Neural cell (in vitro differentiated cells): ENCODE results near the gene C1orf21. TPM values are rescaled to one million over a fixed set of nuclear protein-coding genes. Genes with fewer than 3 reads are reported as not detected.

Source experiments
- H2AFZ ChIP-seq: fragments of 200-600, 300-800 bp; sonication (generic), shearing (Covaris generic); 2 replicates; pipeline ENCODE4 v1.6.0; 2014; ENCODE audit warnings: low read depth, mild to moderate bottlenecking, antibody characterized with exemption, low read length, moderate library complexity
- H3F3A ChIP-seq: fragments of 200-600 bp; shearing (Covaris generic); 2 replicates; pipeline ENCODE4 v1.6.1; 2016; ENCODE audit warnings: mild to moderate bottlenecking, moderate library complexity, mixed read lengths, antibody characterized with exemption, low read length; ENCODE audit not compliant: insufficient read depth, poor library complexity, severe bottlenecking
- H3K27ac ChIP-seq: fragments of 200-600, 300-800 bp; sonication (generic), shearing (Covaris generic); 2 replicates; pipeline ENCODE4 v1.5.1; 2014; ENCODE audit warnings: mild to moderate bottlenecking, low read length, moderate library complexity
- H3K27me3 ChIP-seq: fragments of 300-800, 200-600 bp; sonication (generic), shearing (Covaris generic); 2 replicates; pipeline ENCODE4 v1.6.0; 2014; ENCODE audit warnings: mild to moderate bottlenecking, low read depth, low read length, moderate library complexity; ENCODE audit not compliant: insufficient read depth
- H3K36me3 ChIP-seq: fragments of 300-800, 200-600 bp; sonication (generic), shearing (Covaris generic); 2 replicates; pipeline ENCODE4 v1.5.1; 2014; ENCODE audit warnings: mild to moderate bottlenecking, antibody characterized with exemption, low read length, moderate library complexity; ENCODE audit not compliant: insufficient read depth
- H3K4me2 ChIP-seq: fragments of 300-800, 200-600 bp; sonication (generic), shearing (Covaris generic); 2 replicates; pipeline ENCODE4 v1.6.0; 2014; ENCODE audit warnings: mild to moderate bottlenecking, low read length
- H3K4me3 ChIP-seq: fragments of 300-800, 200-600 bp; sonication (generic), shearing (Covaris generic); 2 replicates; pipeline ENCODE4 v1.5.1; 2014; ENCODE audit warnings: mild to moderate bottlenecking, low read length, moderate library complexity
- H3K79me2 ChIP-seq: fragments of 200-600 bp; shearing (Covaris generic); replicated peaks from 2 replicates; pipeline ENCODE4 v1.6.0; 2014; ENCODE audit warnings: mild to moderate bottlenecking, low read length, moderate library complexity; ENCODE audit not compliant: insufficient read depth
- H3K9ac ChIP-seq: fragments of 300-800, 200-600 bp; sonication (generic), shearing (Covaris generic); 2 replicates; pipeline ENCODE4 v1.6.1; 2016; ENCODE audit warnings: mild to moderate bottlenecking, low read length, mixed read lengths
- H3K9me2 ChIP-seq: fragments of 200-600 bp; shearing (Covaris generic); 2 replicates; pipeline ENCODE4 v1.6.1; 2016; ENCODE audit warnings: mild to moderate bottlenecking, low read length, mixed read lengths; ENCODE audit not compliant: insufficient read depth
- H3K9me3 ChIP-seq: fragments of 200-600, 300-800 bp; sonication (generic), shearing (Covaris generic); 2 replicates; pipeline ENCODE4 v1.6.1; 2016; ENCODE audit warnings: mild to moderate bottlenecking, mixed run types, low read length, moderate library complexity, mixed read lengths
- H4K20me1 ChIP-seq: fragments of 200-600 bp; shearing (Covaris generic); 2 replicates; pipeline ENCODE4 v1.6.1; 2016; ENCODE audit warnings: mild to moderate bottlenecking, mixed run types; ENCODE audit not compliant: insufficient read depth
- EP300 ChIP-seq: fragments of 450-650 bp; conservative IDR thresholded peaks from 2 replicates; pipeline ENCODE4 v1.6.1; 2014; ENCODE audit warnings: antibody characterized with exemption, mild to moderate bottlenecking, moderate library complexity; ENCODE audit not compliant: poor library complexity, severe bottlenecking
- EZH2 ChIP-seq: fragments of 200-600, 300-800 bp; shearing (Covaris generic), sonication (generic); IDR thresholded peaks from 2 replicates; pipeline ENCODE4 v1.6.1; 2014; ENCODE audit warnings: antibody characterized with exemption, low read length, borderline replicate concordance, mild to moderate bottlenecking; ENCODE audit not compliant: insufficient read depth, poor library complexity, severe bottlenecking
- MXI1 ChIP-seq: fragments of 450-650 bp; conservative IDR thresholded peaks from 2 replicates; pipeline ENCODE4 v1.6.1; 2014; ENCODE audit warnings: antibody characterized with exemption, mild to moderate bottlenecking; ENCODE audit not compliant: poor library complexity, severe bottlenecking
- POLR2AphosphoS5 ChIP-seq: IDR thresholded peaks from 2 replicates; pipeline ENCODE4 v1.6.1; 2012
- RAD21 ChIP-seq: fragments of 450-650 bp; conservative IDR thresholded peaks from 2 replicates; pipeline ENCODE4 v1.6.1; 2014; ENCODE audit warnings: antibody characterized with exemption, mild to moderate bottlenecking, moderate library complexity
- SMC3 ChIP-seq: fragments of 450-650 bp; conservative IDR thresholded peaks from 2 replicates; pipeline ENCODE4 v1.6.1; 2014; ENCODE audit warnings: antibody characterized with exemption, mild to moderate bottlenecking, moderate library complexity; ENCODE audit not compliant: poor library complexity
- TAF1 ChIP-seq: IDR thresholded peaks from 2 replicates; pipeline ENCODE4 v1.6.1; 2012; ENCODE audit warnings: low read depth
- polyA plus RNA-seq: library from polyadenylated mRNA; depleted of rRNA; stranded (reverse); fragments of >200 nt; gene quantifications from 2 replicates; pipeline ENCODE4 v1.2.3, GENCODE V29; 2014
- TF ChIP-seq, protein P1 (sequence below): IDR thresholded peaks from 2 replicates; pipeline ENCODE4 v1.6.1; 2012; ENCODE audit warnings: borderline replicate concordance
- TF ChIP-seq, protein P2 (sequence below): fragments of 450-650 bp; IDR thresholded peaks from 2 replicates; pipeline ENCODE4 v1.5.1; 2014; ENCODE audit warnings: antibody characterized with exemption, mild to moderate bottlenecking, moderate library complexity; ENCODE audit not compliant: poor library complexity, severe bottlenecking

C1orf21 gene
- polyA plus RNA-seq, 1 donor from 2014 or later, result 21.1 TPM

DNA sequence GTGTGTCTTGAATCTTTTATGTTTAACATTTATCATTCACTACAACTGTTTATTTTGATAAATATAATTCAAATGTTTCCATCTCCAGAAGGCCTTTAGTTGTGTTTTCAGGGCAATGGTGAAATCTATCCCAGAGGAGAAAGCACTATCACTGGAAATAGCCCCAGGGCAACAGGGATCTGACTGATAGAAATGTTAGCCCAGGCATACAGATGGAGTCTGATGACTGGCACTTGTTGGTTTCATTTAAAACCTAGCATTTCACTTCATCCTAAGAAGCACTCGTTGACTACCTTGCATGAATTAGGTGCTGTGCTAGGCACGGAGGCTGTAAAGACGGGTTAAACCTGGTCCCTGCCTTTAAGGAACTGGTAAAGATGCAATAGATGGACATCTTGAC is 103.1 kb downstream of the C1orf21 start:
- Histone ChIP-seq H3K79me2 (no peaks in the 10 kb centered on the region), H3K4me2 (no peak overlapping the region)
- no peak for TF ChIP-seq TAF1
- no peak for TF ChIP-seq EP300
- TF ChIP-seq EZH2, result no peak
- TF ChIP-seq, protein P1, sequence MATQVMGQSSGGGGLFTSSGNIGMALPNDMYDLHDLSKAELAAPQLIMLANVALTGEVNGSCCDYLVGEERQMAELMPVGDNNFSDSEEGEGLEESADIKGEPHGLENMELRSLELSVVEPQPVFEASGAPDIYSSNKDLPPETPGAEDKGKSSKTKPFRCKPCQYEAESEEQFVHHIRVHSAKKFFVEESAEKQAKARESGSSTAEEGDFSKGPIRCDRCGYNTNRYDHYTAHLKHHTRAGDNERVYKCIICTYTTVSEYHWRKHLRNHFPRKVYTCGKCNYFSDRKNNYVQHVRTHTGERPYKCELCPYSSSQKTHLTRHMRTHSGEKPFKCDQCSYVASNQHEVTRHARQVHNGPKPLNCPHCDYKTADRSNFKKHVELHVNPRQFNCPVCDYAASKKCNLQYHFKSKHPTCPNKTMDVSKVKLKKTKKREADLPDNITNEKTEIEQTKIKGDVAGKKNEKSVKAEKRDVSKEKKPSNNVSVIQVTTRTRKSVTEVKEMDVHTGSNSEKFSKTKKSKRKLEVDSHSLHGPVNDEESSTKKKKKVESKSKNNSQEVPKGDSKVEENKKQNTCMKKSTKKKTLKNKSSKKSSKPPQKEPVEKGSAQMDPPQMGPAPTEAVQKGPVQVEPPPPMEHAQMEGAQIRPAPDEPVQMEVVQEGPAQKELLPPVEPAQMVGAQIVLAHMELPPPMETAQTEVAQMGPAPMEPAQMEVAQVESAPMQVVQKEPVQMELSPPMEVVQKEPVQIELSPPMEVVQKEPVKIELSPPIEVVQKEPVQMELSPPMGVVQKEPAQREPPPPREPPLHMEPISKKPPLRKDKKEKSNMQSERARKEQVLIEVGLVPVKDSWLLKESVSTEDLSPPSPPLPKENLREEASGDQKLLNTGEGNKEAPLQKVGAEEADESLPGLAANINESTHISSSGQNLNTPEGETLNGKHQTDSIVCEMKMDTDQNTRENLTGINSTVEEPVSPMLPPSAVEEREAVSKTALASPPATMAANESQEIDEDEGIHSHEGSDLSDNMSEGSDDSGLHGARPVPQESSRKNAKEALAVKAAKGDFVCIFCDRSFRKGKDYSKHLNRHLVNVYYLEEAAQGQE, result no peak
- TF ChIP-seq POLR2AphosphoS5, result no peak
- TF ChIP-seq RAD21, result no peak
- TF ChIP-seq, protein P2, sequence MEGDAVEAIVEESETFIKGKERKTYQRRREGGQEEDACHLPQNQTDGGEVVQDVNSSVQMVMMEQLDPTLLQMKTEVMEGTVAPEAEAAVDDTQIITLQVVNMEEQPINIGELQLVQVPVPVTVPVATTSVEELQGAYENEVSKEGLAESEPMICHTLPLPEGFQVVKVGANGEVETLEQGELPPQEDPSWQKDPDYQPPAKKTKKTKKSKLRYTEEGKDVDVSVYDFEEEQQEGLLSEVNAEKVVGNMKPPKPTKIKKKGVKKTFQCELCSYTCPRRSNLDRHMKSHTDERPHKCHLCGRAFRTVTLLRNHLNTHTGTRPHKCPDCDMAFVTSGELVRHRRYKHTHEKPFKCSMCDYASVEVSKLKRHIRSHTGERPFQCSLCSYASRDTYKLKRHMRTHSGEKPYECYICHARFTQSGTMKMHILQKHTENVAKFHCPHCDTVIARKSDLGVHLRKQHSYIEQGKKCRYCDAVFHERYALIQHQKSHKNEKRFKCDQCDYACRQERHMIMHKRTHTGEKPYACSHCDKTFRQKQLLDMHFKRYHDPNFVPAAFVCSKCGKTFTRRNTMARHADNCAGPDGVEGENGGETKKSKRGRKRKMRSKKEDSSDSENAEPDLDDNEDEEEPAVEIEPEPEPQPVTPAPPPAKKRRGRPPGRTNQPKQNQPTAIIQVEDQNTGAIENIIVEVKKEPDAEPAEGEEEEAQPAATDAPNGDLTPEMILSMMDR, result no peak
- no peak for TF ChIP-seq SMC3
- no peak for TF ChIP-seq MXI1

GRCh38 chr1:184492536-184492935 is 105.7 kb downstream of the C1orf21 start:
- TF ChIP-seq TAF1 (no peak), MXI1 (no peak), SMC3 (no peak), POLR2AphosphoS5 (no peak), EZH2 (no peak), RAD21 (no peak), EP300 (no peak)
- TF ChIP-seq, protein P1, result no peak
- TF ChIP-seq, protein P2, result no peak
- Histone ChIP-seq H3K9ac (no peak overlapping the region), H3K36me3 (no peaks in the 10 kb centered on the region), H3K27me3 (no peaks in the 10 kb centered on the region), H3F3A (no peaks in the 10 kb centered on the region), H3K9me3 (no peaks in the 10 kb centered on the region), H3K9me2 (no peaks in the 10 kb centered on the region), H3K27ac (peak overlapping the region; percentile 32), H3K79me2 (no peaks in the 10 kb centered on the region), H2AFZ (no peak overlapping the region), H3K4me3 (no peak overlapping the region), H3K4me2 (no peak overlapping the region), H4K20me1 (no peaks in the 10 kb centered on the region)

More for the DNA sequence above, 103.1 kb downstream of the C1orf21 start:
- no peaks in the 10 kb centered on the region for H3K9me2 ChIP-seq
- H4K20me1 ChIP-seq, result no peaks in the 10 kb centered on the region
- H3F3A ChIP-seq, result no peaks in the 10 kb centered on the region
- no peaks in the 10 kb centered on the region for H3K36me3 ChIP-seq
- no peak overlapping the region for H3K27ac ChIP-seq
- no peak overlapping the region for H2AFZ ChIP-seq
- H3K9me3 ChIP-seq, result no peaks in the 10 kb centered on the region
- H3K9ac ChIP-seq, result no peak overlapping the region
- H3K4me3 ChIP-seq, result no peak overlapping the region
- no peaks in the 10 kb centered on the region for H3K27me3 ChIP-seq
